H9 (cell line): ENCODE measurements around the gene ANGPTL1. TPM values are rescaled to one million over a fixed set of nuclear protein-coding genes. Genes with fewer than 3 reads are reported as not detected.

Source experiments
- DNase-seq: peaks from one replicate; pipeline ENCODE4 v3.0.0-alpha.2; 2017
- H2AFZ ChIP-seq: one replicate; pipeline ENCODE4 v1.6.1; 2013; ENCODE audit warnings: mild to moderate bottlenecking, low read length, control low read depth, moderate library complexity
- H2AK5ac ChIP-seq: 2 replicates; pipeline ENCODE4 v1.6.1; 2013; ENCODE audit warnings: low read length, control low read depth, mixed read lengths; ENCODE audit not compliant: insufficient read length
- H2BK120ac ChIP-seq: one replicate; pipeline ENCODE4 v1.6.1; 2013; ENCODE audit warnings: low read depth, mild to moderate bottlenecking, low read length, control low read depth, inconsistent platforms; ENCODE audit not compliant: poor library complexity, severe bottlenecking
- H2BK12ac ChIP-seq: 2 replicates; pipeline ENCODE4 v1.6.1; 2013; ENCODE audit warnings: low read length, control low read depth, mixed read lengths, low read depth; ENCODE audit not compliant: insufficient read length
- H2BK15ac ChIP-seq: 2 replicates; pipeline ENCODE4 v1.6.1; 2013; ENCODE audit warnings: low read depth, low read length, control low read depth
- H2BK20ac ChIP-seq: one replicate; pipeline ENCODE4 v1.6.1; 2013; ENCODE audit warnings: low read depth, mild to moderate bottlenecking, low read length, control low read depth, inconsistent platforms; ENCODE audit not compliant: poor library complexity, severe bottlenecking
- H2BK5ac ChIP-seq: 2 replicates; pipeline ENCODE4 v1.6.1; 2013; ENCODE audit warnings: low read length, control low read depth, mixed read lengths; ENCODE audit not compliant: insufficient read length
- H3K14ac ChIP-seq: 2 replicates; pipeline ENCODE4 v1.6.1; 2013; ENCODE audit warnings: low read length, control low read depth; ENCODE audit not compliant: insufficient read depth
- H3K18ac ChIP-seq: 2 replicates; pipeline ENCODE4 v1.6.1; 2013; ENCODE audit warnings: low read depth, mild to moderate bottlenecking, mixed read lengths, low read length, control low read depth; ENCODE audit not compliant: insufficient read length
- H3K23ac ChIP-seq: 2 replicates; pipeline ENCODE4 v1.6.1; 2013; ENCODE audit warnings: low read length, control low read depth, mixed read lengths, low read depth; ENCODE audit not compliant: insufficient read length
- H3K23me2 ChIP-seq: 2 replicates; pipeline ENCODE4 v1.6.1; 2013; ENCODE audit warnings: low read depth, mild to moderate bottlenecking, mixed read lengths, low read length, control low read depth; ENCODE audit not compliant: insufficient read length, poor library complexity, severe bottlenecking
- H3K27ac ChIP-seq: 2 replicates; pipeline ENCODE4 v1.5.1; 2013; ENCODE audit warnings: low read length, control low read depth, mixed read lengths, low read depth; ENCODE audit not compliant: insufficient read length
- H3K27me3 ChIP-seq: 2 replicates; pipeline ENCODE4 v1.6.1; 2013; ENCODE audit warnings: low read length, control low read depth, inconsistent platforms; ENCODE audit not compliant: insufficient read depth
- H3K4ac ChIP-seq: 2 replicates; pipeline ENCODE4 v1.6.1; 2013; ENCODE audit warnings: low read depth, mild to moderate bottlenecking, control low read depth, inconsistent platforms, low read length, moderate library complexity
- H3K4me1 ChIP-seq: 2 replicates; pipeline ENCODE4 v1.6.1; 2013; ENCODE audit warnings: low read length, control low read depth, inconsistent platforms; ENCODE audit not compliant: insufficient read depth
- H3K4me2 ChIP-seq: 2 replicates; pipeline ENCODE4 v1.6.1; 2013; ENCODE audit warnings: low read length, control low read depth, mixed read lengths; ENCODE audit not compliant: insufficient read length, insufficient read depth
- H3K56ac ChIP-seq: 2 replicates; pipeline ENCODE4 v1.6.1; 2013; ENCODE audit warnings: low read depth, mild to moderate bottlenecking, mixed read lengths, low read length, control low read depth; ENCODE audit not compliant: insufficient read length
- H3K79me1 ChIP-seq: 2 replicates; pipeline ENCODE4 v1.6.1; 2013; ENCODE audit warnings: low read depth, mild to moderate bottlenecking, moderate library complexity, low read length, control low read depth, inconsistent platforms; ENCODE audit not compliant: insufficient read depth, poor library complexity, severe bottlenecking
- H3K79me2 ChIP-seq: 2 replicates; pipeline ENCODE4 v1.6.1; 2013; ENCODE audit warnings: low read length, control low read depth, inconsistent platforms; ENCODE audit not compliant: insufficient read depth
- H3K9ac ChIP-seq: 2 replicates; pipeline ENCODE4 v1.6.1; 2013; ENCODE audit warnings: low read length, control low read depth, mixed read lengths; ENCODE audit not compliant: insufficient read length; ENCODE audit errors: extremely low read depth
- H3K9me3 ChIP-seq: one replicate; pipeline ENCODE4 v1.6.1; 2013; ENCODE audit warnings: low read depth, low read length, inconsistent platforms; ENCODE audit not compliant: control insufficient read depth
- H3T11ph ChIP-seq: one replicate; pipeline ENCODE4 v1.6.1; 2013; ENCODE audit warnings: mild to moderate bottlenecking, low read length, control low read depth, inconsistent platforms
- H4K20me1 ChIP-seq: one replicate; pipeline ENCODE4 v1.6.1; 2013; ENCODE audit not compliant: control insufficient read depth, insufficient read length, insufficient read depth
- H4K5ac ChIP-seq: 2 replicates; pipeline ENCODE4 v1.6.1; 2013; ENCODE audit warnings: low read depth, mild to moderate bottlenecking, mixed read lengths, low read length, control low read depth; ENCODE audit not compliant: insufficient read length
- H4K8ac ChIP-seq: replicated peaks from 2 replicates; pipeline ENCODE4 v1.6.1; 2013; ENCODE audit warnings: low read length, control low read depth, mixed read lengths, low read depth; ENCODE audit not compliant: insufficient read length
- H4K91ac ChIP-seq: 2 replicates; pipeline ENCODE4 v1.6.1; 2013; ENCODE audit warnings: low read depth, mild to moderate bottlenecking, moderate library complexity, mixed read lengths, low read length, control low read depth; ENCODE audit not compliant: insufficient read length
- H3K27ac Mint-ChIP-seq, 3 experiments: 2 replicates in 2 of 3; 3 replicates in 1 of 3; pipeline ENCODE4 v1.8.0; 2020 to 2021; ENCODE audit warnings: mixed read lengths in 3 of 3, mild to moderate bottlenecking in 1 of 3, moderate library complexity in 1 of 3
- H3K27me3 Mint-ChIP-seq: 2 replicates; pipeline ENCODE4 v1.8.0; 2021; ENCODE audit warnings: low read depth, mild to moderate bottlenecking, moderate library complexity, mixed read lengths
- H3K36me3 Mint-ChIP-seq, 3 experiments: 2 replicates in 2 of 3; 3 replicates in 1 of 3; pipeline ENCODE4 v1.8.0; 2020 to 2021; ENCODE audit warnings: low read depth in 3 of 3, mixed read lengths in 3 of 3; ENCODE audit not compliant: insufficient read depth in 1 of 3
- H3K4me1 Mint-ChIP-seq, 2 experiments: 2 replicates each; pipeline ENCODE4 v1.8.0; 2020; ENCODE audit warnings: mixed read lengths in 2 of 2
- H3K4me3 Mint-ChIP-seq, 2 experiments: 2 replicates in 1 of 2; 3 replicates in 1 of 2; pipeline ENCODE4 v1.8.0; 2020 to 2021; ENCODE audit warnings: mild to moderate bottlenecking in 2 of 2, mixed read lengths in 2 of 2, moderate library complexity in 1 of 2
- H3K9me3 Mint-ChIP-seq, 2 experiments: 2 replicates in 1 of 2; 3 replicates in 1 of 2; pipeline ENCODE4 v1.8.0; 2020; ENCODE audit warnings: mild to moderate bottlenecking in 2 of 2, mixed read lengths in 2 of 2, moderate library complexity in 1 of 2
- CTCF ChIP-seq: fragments of 200-600 bp; sonication (generic); conservative IDR thresholded peaks from 3 replicates; pipeline ENCODE4 v1.8.0; 2021; ENCODE audit warnings: antibody characterized with exemption, mild to moderate bottlenecking
- WGBS: extraction: QIAGEN DNeasy Blood & Tissue Kit; methylation state at CpG from one replicate; pipeline ENCODE4 v1.1.7; 2013; ENCODE audit warnings: missing lambda C conversion rate, low lambda C conversion rate, mixed read lengths; ENCODE audit not compliant: insufficient read length; ENCODE audit errors: extremely low coverage; 5-methylcytosine and 5-hydroxymethylcytosine counted together
- total RNA-seq: library from RNA; stranded (reverse); gene quantifications from 2 replicates; pipeline ENCODE4 v1.2.1, GENCODE V29; 2021

Gene ANGPTL1
- total RNA-seq, 1 experiment from 2014 or later: not detected

GRCh38 chr1:178898401-178898800 lies 27.5 kb upstream of the ANGPTL1 start:
- Histone ChIP-seq H4K91ac (no peak overlapping the region), H3K9ac (no peak overlapping the region), H3T11ph (no peak overlapping the region), H3K27ac (no peak overlapping the region), H3K23ac (no peak overlapping the region), H3K18ac (no peak overlapping the region), H4K20me1 (no peaks in the 10 kb centered on the region), H4K5ac (no peak overlapping the region), H3K79me2 (no peaks in the 10 kb centered on the region), H3K14ac (no peak overlapping the region), H2BK15ac (no peak overlapping the region), H3K56ac (no peak overlapping the region), H2AK5ac (no peak overlapping the region), H2BK120ac (no peak overlapping the region), H3K23me2 (no peaks in the 10 kb centered on the region), H4K8ac (no peak overlapping the region), H3K79me1 (no peaks in the 10 kb centered on the region), H3K27me3 (no peaks in the 10 kb centered on the region), H3K4me2 (no peak overlapping the region), H3K9me3 (no peaks in the 10 kb centered on the region), H3K4me1 (no peaks in the 10 kb centered on the region), H2BK20ac (no peak overlapping the region), H2BK5ac (no peak overlapping the region), H3K4ac (no peak overlapping the region), H2BK12ac (no peak overlapping the region), H2AFZ (no peak overlapping the region)
- Mint-ChIP-seq H3K36me3 (peaks cover 19 to 36% (median 29%) of the 10 kb centered on the region in 3 experiments), H3K27ac (no peak overlapping the region), H3K4me3 (no peak overlapping the region), H3K27me3 (no peaks in the 10 kb centered on the region), H3K4me1 (no peaks in the 10 kb centered on the region), H3K9me3 (peaks cover 6 to 7% of the 10 kb centered on the region in 2 experiments; a peak in 4 of 5 replicates)
- no peak for DNase-seq
- TF ChIP-seq CTCF: no peak
- WGBS: no CpG with 5 or more reads among the region's 1 CpG
